Measurements from ENCODE around the gene C2orf78.
"Not testable (repeated sequence)": the region's sequence is repeated elsewhere in the genome, so short reads cannot be mapped to it uniquely, and the experiment has no call there.

Gene C2orf78

GRCh38 chr2:73749314-73749713 is 34.7 kb upstream of the C2orf78 start:
- no peak overlapping the region for H3K4me3 ChIP-seq (replicated peaks; ENCODE audit: low read depth, low read length)
- DNase-seq (ENCODE audit: extremely low read depth, low read depth) = no peak
- no peak for TF ChIP-seq CTCF (IDR thresholded peaks at IDR 0.05; ENCODE audit: low read depth, low read length, missing control alignments)

GRCh38 chr2:73754332-73754731 is 29.7 kb upstream of the C2orf78 start:
- not testable (repeated sequence) for H3K4me3 ChIP-seq (replicated peaks; ENCODE audit: low read depth, low read length)

GRCh38 chr2:73759285-73759764 is 24.7 kb upstream of the C2orf78 start:
- DNase-seq (ENCODE audit: extremely low read depth, low read depth) = no peak
- TF ChIP-seq CTCF (IDR thresholded peaks at IDR 0.05; ENCODE audit: low read depth, low read length, missing control alignments) = no peak
- no peak overlapping the region for H3K4me3 ChIP-seq (replicated peaks; ENCODE audit: low read depth, low read length)

More at GRCh38 chr2:73754332-73754731, 29.7 kb upstream of the C2orf78 start:
- DNase-seq (ENCODE audit: extremely low read depth, low read depth) = not testable (repeated sequence)

GRCh38 chr2:73759904-73760303 is 24.1 kb upstream of the C2orf78 start:
- H3K4me3 ChIP-seq (replicated peaks; ENCODE audit: low read depth, low read length) = no peak overlapping the region
- TF ChIP-seq CTCF (IDR thresholded peaks at IDR 0.05; ENCODE audit: low read depth, low read length, missing control alignments) = no peak

GRCh38 chr2:73762571-73762970 is 21.4 kb upstream of the C2orf78 start:
- no peak overlapping the region for H3K4me3 ChIP-seq (replicated peaks; ENCODE audit: low read depth, low read length)
- no peak for TF ChIP-seq CTCF (IDR thresholded peaks at IDR 0.05; ENCODE audit: low read depth, low read length, missing control alignments)
- DNase-seq (ENCODE audit: extremely low read depth, low read depth) = no peak

More at GRCh38 chr2:73759904-73760303, 24.1 kb upstream of the C2orf78 start:
- DNase-seq (ENCODE audit: extremely low read depth, low read depth) = no peak

GRCh38 chr2:73764945-73765344 is 19.0 kb upstream of the C2orf78 start:
- DNase-seq (ENCODE audit: extremely low read depth, low read depth) = no peak
- H3K4me3 ChIP-seq (replicated peaks; ENCODE audit: low read depth, low read length) = no peak overlapping the region

GRCh38 chr2:73766349-73766748 is 17.6 kb upstream of the C2orf78 start:
- DNase-seq (ENCODE audit: extremely low read depth, low read depth) = no peak
- TF ChIP-seq CTCF (IDR thresholded peaks at IDR 0.05; ENCODE audit: low read depth, low read length, missing control alignments) = no peak
- no peak overlapping the region for H3K4me3 ChIP-seq (replicated peaks; ENCODE audit: low read depth, low read length)

More at GRCh38 chr2:73764945-73765344, 19.0 kb upstream of the C2orf78 start:
- no peak for TF ChIP-seq CTCF (IDR thresholded peaks at IDR 0.05; ENCODE audit: low read depth, low read length, missing control alignments)
